Measurements from ENCODE around the gene MAGED1. TPM values are rescaled to one million over a fixed set of nuclear protein-coding genes. Genes with fewer than 3 reads are reported as not detected.
"Not testable (repeated sequence)": the region's sequence is repeated elsewhere in the genome, so short reads cannot be mapped to it uniquely, and the experiment has no call there.

MAGED1 gene
- total RNA-seq, 2 donors from 2014 or later: 30.4 to 35.2 TPM

GRCh38 chrX:51874123-51874522, 19.3 kb upstream of the MAGED1 start:
- no peaks in the 10 kb centered on the region for H3K9me3 Mint-ChIP-seq
- peaks cover 0 to 4% of the 10 kb centered on the region in 2 donors for H3K27me3 Mint-ChIP-seq
- no peak overlapping the region for H3K27ac Mint-ChIP-seq
- no peak overlapping the region for H3K4me3 Mint-ChIP-seq
- no peak for ATAC-seq
- DNase-seq (ENCODE audit: low spot score): no peak
- H3K4me1 Mint-ChIP-seq (ENCODE audit: low read depth in 2 of 2): peaks cover 4 to 8% of the 10 kb centered on the region in 2 donors
- H3K36me3 Mint-ChIP-seq: no peaks in the 10 kb centered on the region

GRCh38 chrX:51876441-51876840, 17.0 kb upstream of the MAGED1 start:
- ATAC-seq (no peak), DNase-seq (ENCODE audit: low spot score) (no peak)
- H3K9me3 Mint-ChIP-seq: no peaks in the 10 kb centered on the region
- peaks cover 4 to 8% of the 10 kb centered on the region in 2 donors for H3K4me1 Mint-ChIP-seq (ENCODE audit: low read depth in 2 of 2)
- no peak overlapping the region for H3K4me3 Mint-ChIP-seq
- H3K27me3 Mint-ChIP-seq: peaks cover 0 to 4% of the 10 kb centered on the region in 2 donors
- no peaks in the 10 kb centered on the region for H3K36me3 Mint-ChIP-seq
- H3K27ac Mint-ChIP-seq: no peak overlapping the region

- Mint-ChIP-seq H3K4me3 (no peak overlapping the region), H3K4me1 (ENCODE audit: low read depth in 2 of 2) (peaks cover 4 to 8% of the 10 kb centered on the region in 2 donors), H3K27me3 (peaks cover 0 to 4% of the 10 kb centered on the region in 2 donors), H3K9me3 (no peaks in the 10 kb centered on the region), H3K36me3 (no peaks in the 10 kb centered on the region), H3K27ac (no peak overlapping the region)
- DNase-seq (ENCODE audit: low spot score) (no peak), ATAC-seq (no peak)
These were observed 15.4 kb upstream of the MAGED1 start for GRCh38 chrX:51878056-51878455.

- H3K27ac Mint-ChIP-seq: no peak overlapping the region
- no peaks in the 10 kb centered on the region for H3K9me3 Mint-ChIP-seq
- H3K36me3 Mint-ChIP-seq: no peaks in the 10 kb centered on the region
- ATAC-seq: no peak
- H3K4me1 Mint-ChIP-seq (ENCODE audit: low read depth in 2 of 2): peaks cover 0 to 13% of the 10 kb centered on the region in 2 donors
- no peak for DNase-seq (ENCODE audit: low spot score)
- H3K4me3 Mint-ChIP-seq: no peak overlapping the region
- no peaks in the 10 kb centered on the region for H3K27me3 Mint-ChIP-seq
These were observed 3.6 kb upstream of the MAGED1 start for GRCh38 chrX:51889851-51890250.

- Mint-ChIP-seq H3K36me3 (no peaks in the 10 kb centered on the region), H3K27me3 (no peaks in the 10 kb centered on the region), H3K4me3 (no peak overlapping the region), H3K4me1 (ENCODE audit: low read depth in 2 of 2) (peaks cover 0 to 19% of the 10 kb centered on the region in 2 donors), H3K9me3 (no peaks in the 10 kb centered on the region), H3K27ac (peak overlapping the region in 1 of 2 donors; percentile 51)
- DNase-seq (ENCODE audit: low spot score) (no peak), ATAC-seq (no peak)
These were observed 2.2 kb upstream of the MAGED1 start for GRCh38 chrX:51891245-51891644.

- no peaks in the 10 kb centered on the region for H3K36me3 Mint-ChIP-seq
- H3K4me3 Mint-ChIP-seq: no peak overlapping the region
- peaks cover 0 to 19% of the 10 kb centered on the region in 2 donors for H3K4me1 Mint-ChIP-seq (ENCODE audit: low read depth in 2 of 2)
- H3K27me3 Mint-ChIP-seq: no peaks in the 10 kb centered on the region
- ATAC-seq (no peak), DNase-seq (ENCODE audit: low spot score) (no peak)
- no peaks in the 10 kb centered on the region for H3K9me3 Mint-ChIP-seq
- H3K27ac Mint-ChIP-seq: peak overlapping the region in 1 of 2 donors; percentile 51
These were observed 1.4 kb upstream of the MAGED1 start for GRCh38 chrX:51891821-51892551.

- no peaks in the 10 kb centered on the region for H3K36me3 Mint-ChIP-seq
These were observed 691 bp downstream of the MAGED1 start for GRCh38 chrX:51893931-51894696.

GRCh38 chrX:51894697-51895336, 1.4 kb downstream of the MAGED1 start:
- H3K9me3 Mint-ChIP-seq: no peaks in the 10 kb centered on the region
- H3K4me1 Mint-ChIP-seq (ENCODE audit: low read depth in 2 of 2): peaks cover 0 to 19% of the 10 kb centered on the region in 2 donors
- no peak for DNase-seq (ENCODE audit: low spot score)
- ATAC-seq: no peak
- H3K27me3 Mint-ChIP-seq: peaks cover 0 to 3% of the 10 kb centered on the region in 2 donors
- H3K36me3 Mint-ChIP-seq: no peaks in the 10 kb centered on the region
- peak overlapping the region; percentile 88 for H3K4me3 Mint-ChIP-seq
- peak overlapping the region in 1 of 2 donors; percentile 73 for H3K27ac Mint-ChIP-seq

More at GRCh38 chrX:51893931-51894696, 691 bp downstream of the MAGED1 start:
- H3K4me3 Mint-ChIP-seq: peak overlapping the region; percentile 88
- H3K27me3 Mint-ChIP-seq: peaks cover 0 to 3% of the 10 kb centered on the region in 2 donors
- peak overlapping the region; percentile 50 to 73 for H3K27ac Mint-ChIP-seq
- DNase-seq (ENCODE audit: low spot score) (no peak), ATAC-seq (no peak)
- peaks cover 0 to 19% of the 10 kb centered on the region in 2 donors for H3K4me1 Mint-ChIP-seq (ENCODE audit: low read depth in 2 of 2)
- H3K9me3 Mint-ChIP-seq: no peaks in the 10 kb centered on the region

GRCh38 chrX:51896626-51897025, 3.2 kb downstream of the MAGED1 start:
- Mint-ChIP-seq H3K27me3 (peaks cover 0 to 3% of the 10 kb centered on the region in 2 donors), H3K9me3 (no peaks in the 10 kb centered on the region), H3K4me3 (no peak overlapping the region), H3K27ac (no peak overlapping the region), H3K4me1 (ENCODE audit: low read depth in 2 of 2) (peaks cover 2 to 19% of the 10 kb centered on the region in 2 donors), H3K36me3 (peaks cover 6% of the 10 kb centered on the region)
- DNase-seq (ENCODE audit: low spot score) (no peak), ATAC-seq (no peak)

- ATAC-seq (no peak), DNase-seq (ENCODE audit: low spot score) (no peak)
- H3K27me3 Mint-ChIP-seq: peaks cover 0 to 3% of the 10 kb centered on the region in 2 donors
- H3K4me1 Mint-ChIP-seq (ENCODE audit: low read depth in 2 of 2): peaks cover 8% of the 10 kb centered on the region in 2 donors
- H3K36me3 Mint-ChIP-seq: peaks cover 16% of the 10 kb centered on the region
- no peaks in the 10 kb centered on the region for H3K9me3 Mint-ChIP-seq
- no peak overlapping the region for H3K4me3 Mint-ChIP-seq
- H3K27ac Mint-ChIP-seq: no peak overlapping the region
These were observed 6.3 kb downstream of the MAGED1 start for GRCh38 chrX:51899741-51900140.

GRCh38 chrX:51902510-51903050, 9.2 kb downstream of the MAGED1 start:
- no peak for DNase-seq (ENCODE audit: low spot score)
- peaks cover 16% of the 10 kb centered on the region for H3K36me3 Mint-ChIP-seq
- peak in 1 of 2 donors; percentile 25 for ATAC-seq
- H3K4me3 Mint-ChIP-seq: no peak overlapping the region
- H3K9me3 Mint-ChIP-seq: no peaks in the 10 kb centered on the region
- peaks cover 0 to under 1% of the 10 kb centered on the region in 2 donors for H3K27me3 Mint-ChIP-seq
- no peak overlapping the region for H3K27ac Mint-ChIP-seq
- H3K4me1 Mint-ChIP-seq (ENCODE audit: low read depth in 2 of 2): peaks cover 0 to 8% of the 10 kb centered on the region in 2 donors

- not testable (repeated sequence) for H3K4me3 Mint-ChIP-seq; H3K27ac Mint-ChIP-seq; H3K4me1 Mint-ChIP-seq (ENCODE audit: low read depth in 2 of 2); H3K9me3 Mint-ChIP-seq; H3K27me3 Mint-ChIP-seq; DNase-seq (ENCODE audit: low spot score); ATAC-seq
- H3K36me3 Mint-ChIP-seq: peaks cover 16% of the 10 kb centered on the region
These were observed 11.7 kb downstream of the MAGED1 start for GRCh38 chrX:51905152-51905551.

- Mint-ChIP-seq H3K4me1 (ENCODE audit: low read depth in 2 of 2) (peaks cover 0 to 8% of the 10 kb centered on the region in 2 donors), H3K9me3 (no peaks in the 10 kb centered on the region), H3K4me3 (no peak overlapping the region), H3K36me3 (peaks cover 16% of the 10 kb centered on the region), H3K27me3 (peaks cover 0 to 2% of the 10 kb centered on the region in 2 donors), H3K27ac (no peak overlapping the region)
- ATAC-seq: no peak
- DNase-seq (ENCODE audit: low spot score): no peak
These were observed 12.3 kb downstream of the MAGED1 start for GRCh38 chrX:51905711-51906110.
